GM21367 (cell line): ENCODE results near the gene VPS33B.
"Not testable (repeated sequence)": the region's sequence is repeated elsewhere in the genome, so short reads cannot be mapped to it uniquely, and the experiment has no call there.

Experiments used
- ATAC-seq: cut with Tn5 transposase; IDR thresholded peaks from one replicate; pipeline ENCODE4 v1.9.1; 2021; ENCODE audit not compliant: unreplicated experiment

The VPS33B gene

DNA sequence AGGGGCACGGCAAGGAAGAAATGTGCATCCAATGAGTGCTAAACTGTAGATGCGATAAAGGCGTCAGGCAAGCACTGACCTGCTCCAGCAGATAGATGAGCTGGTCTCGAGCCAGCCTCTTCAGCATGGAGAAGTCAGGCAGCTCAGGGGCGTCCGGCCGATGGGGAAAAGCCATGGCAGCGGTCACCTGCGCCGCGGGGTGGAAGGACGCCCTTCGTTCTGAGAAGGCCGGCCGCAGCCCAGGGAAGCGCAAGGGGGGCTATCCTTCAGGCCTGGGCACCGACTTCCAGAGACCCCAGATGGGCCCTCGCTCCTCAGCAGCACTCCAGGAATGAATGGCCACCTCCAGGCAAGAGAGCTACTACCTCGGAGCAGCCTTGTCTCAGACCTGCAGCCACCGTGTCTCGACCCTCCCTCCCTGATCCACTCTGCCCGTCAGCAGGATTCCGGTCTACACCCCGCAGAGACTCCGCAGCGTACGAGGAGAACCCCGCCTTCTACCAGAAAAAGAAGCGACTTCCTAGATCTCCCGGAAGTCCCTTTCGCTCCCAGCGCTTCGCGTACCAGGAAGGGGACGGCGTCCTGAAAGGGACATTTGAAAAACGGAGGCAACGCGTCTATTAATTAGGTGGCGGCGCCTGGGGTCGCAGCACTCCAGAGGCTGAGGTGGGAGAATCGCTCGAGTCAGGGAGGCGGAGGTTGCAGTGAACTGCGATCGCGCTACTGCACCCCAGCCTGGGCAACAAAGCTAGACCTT is at the start of gene VPS33B:
Gene VPS33B (minus strand): TSS at position 520 of the 757 bp plus-strand sequence. CDS start 345 bp downstream, at position 175.
- ATAC-seq: peak; percentile 65

DNA sequence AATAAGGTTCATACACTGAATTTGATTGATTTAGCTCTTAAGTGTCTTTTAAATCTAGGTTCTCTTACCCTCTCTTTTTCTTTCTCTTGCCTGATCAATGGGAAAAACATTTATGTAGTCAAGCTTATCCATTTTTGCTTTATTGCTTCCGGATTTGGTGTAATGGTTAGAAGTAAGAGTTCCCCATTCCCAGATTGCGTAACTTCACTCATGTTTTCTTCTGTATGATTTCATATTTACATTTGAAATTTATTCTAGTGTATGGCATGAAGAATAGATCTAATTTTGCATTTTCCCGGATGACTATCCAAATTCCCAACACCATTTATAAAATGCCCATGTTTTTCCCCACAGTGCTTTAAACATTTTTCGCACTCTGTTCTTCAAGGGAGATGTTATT is 49.8 kb upstream of the VPS33B start:
- ATAC-seq: no peak

DNA sequence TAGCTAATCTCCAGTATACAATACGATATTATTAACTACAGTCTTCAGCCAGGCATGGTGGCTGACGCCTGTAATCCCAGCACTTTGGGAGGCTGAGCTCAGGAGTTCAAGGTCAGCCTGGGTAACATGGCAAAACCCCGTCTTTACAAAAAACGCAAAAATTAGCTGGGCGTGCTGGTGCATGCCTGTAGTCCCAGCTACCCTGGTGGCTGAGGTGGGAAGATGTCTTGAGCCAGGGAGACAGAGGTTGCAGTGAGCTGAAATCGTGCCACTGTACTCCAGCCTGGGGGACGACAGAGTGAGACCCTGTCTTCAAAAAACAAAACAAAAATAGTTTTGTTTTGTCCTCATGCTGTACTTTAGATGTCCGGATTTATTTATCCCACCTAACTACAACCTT is 48.5 kb upstream of the VPS33B start:
- ATAC-seq: no peak

DNA sequence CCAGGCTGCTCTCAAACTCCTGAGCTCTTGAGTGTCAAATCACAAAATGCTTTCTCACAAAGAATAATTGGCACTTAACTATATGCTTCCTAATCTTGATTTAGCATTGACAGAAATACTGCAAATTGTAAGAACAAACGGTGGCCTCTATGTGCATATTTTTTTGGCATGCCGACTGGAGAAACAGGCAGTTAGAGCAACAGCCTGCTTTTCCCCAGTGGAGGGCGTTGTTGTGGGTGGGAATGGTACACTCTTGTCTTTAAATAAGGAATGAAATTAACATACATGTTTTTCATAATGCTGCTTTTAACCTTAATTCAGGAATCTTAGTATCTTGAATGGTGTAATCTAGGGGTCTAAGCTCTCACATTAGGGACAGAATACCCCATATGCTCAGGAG is 46.6 kb upstream of the VPS33B start:
- ATAC-seq: no peak

DNA sequence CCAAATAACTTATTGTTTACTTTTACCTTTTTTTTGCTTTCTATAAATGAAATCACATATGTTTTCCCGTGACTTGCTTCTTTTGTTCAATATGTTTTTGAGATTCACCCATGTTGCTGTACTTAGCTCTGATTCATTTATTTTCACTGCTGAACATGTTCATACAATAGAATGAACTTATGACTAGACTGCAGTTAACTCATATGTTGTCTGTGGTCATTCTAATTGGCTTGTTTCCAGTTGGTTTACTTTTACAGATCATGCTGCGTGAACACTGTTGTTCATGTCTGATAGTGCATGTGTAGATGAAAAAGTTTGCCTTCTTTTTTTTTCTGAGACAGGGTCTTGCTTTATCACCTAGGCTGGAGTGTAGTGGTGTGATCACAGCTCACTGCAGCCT is 46.0 kb upstream of the VPS33B start:
- ATAC-seq: no peak

DNA sequence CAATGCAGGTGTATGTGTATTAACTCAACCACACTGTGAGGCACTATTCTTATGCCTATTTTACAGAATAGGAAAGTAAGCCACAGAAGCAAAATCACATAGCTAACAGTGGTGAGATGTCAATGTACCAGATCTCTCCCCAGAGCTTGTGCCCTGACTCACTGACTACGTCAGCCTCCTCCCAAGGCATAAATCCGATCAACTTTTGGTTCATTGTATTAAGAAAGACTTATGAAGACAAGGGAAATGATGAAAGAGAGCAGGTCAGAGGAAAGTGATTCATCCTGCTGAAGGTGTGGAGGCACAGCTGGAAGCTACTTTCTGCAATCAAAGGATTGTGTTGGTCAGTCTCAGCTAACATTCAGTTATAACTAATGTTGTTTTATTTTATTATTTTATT is 44.6 kb upstream of the VPS33B start:
- ATAC-seq: no peak

DNA sequence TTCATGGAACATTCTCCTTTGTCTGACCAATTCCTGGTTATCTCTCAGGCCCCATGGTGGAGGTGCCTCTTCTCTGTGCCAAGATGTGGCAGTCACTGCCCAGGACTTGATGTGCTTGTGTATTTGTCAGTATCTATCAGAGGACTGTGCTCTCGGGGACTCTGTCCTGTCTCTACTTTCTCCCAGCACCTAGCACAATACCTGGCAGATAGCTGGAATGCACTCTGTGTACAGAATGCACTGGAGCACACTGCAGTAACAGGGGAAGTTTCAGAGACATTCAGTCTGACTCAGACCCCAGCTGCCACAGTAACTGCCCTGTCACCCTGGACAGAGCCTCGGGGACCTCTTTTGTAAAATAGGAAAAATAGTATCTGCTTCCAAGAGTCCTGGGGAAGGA is 43.1 kb upstream of the VPS33B start:
- no peak for ATAC-seq

DNA sequence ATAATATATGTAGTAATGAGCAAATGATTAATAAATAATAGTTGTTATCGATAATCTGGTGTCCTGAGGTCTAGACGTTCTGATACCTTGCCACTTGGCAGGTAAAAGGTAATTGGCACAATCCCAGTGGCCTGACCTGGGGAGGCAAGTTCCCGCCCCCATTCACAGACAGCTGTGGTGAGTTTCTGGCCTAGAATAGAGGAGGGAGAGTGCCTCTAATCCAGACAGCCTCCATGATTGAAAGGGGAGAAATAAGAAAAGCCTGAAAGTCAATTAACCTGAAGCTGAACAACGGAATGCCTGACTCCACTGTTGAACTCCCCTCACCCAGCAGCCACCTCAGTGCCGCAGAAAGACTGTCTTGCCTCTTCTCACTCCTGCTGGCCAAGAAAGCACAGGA is 39.6 kb upstream of the VPS33B start:
- no peak for ATAC-seq

DNA sequence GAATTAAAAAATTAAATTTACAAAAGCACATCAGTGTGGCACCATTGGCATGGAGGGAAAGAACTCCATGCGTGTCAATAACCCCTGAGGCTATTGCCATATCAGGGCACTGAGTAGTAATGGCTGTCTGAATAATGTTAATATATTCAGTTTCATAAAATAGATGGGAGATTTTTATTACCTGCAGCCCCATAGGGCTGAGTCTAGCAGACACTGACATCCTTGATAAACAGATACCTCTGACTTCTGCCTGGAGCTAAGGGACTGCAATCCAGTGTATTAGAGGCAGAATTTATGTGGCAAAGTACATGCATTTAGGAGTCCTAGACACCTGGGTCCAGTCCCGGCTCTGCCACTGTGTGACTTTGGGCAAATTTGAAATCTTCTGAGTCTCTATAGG is 38.8 kb upstream of the VPS33B start:
- ATAC-seq: no peak

DNA sequence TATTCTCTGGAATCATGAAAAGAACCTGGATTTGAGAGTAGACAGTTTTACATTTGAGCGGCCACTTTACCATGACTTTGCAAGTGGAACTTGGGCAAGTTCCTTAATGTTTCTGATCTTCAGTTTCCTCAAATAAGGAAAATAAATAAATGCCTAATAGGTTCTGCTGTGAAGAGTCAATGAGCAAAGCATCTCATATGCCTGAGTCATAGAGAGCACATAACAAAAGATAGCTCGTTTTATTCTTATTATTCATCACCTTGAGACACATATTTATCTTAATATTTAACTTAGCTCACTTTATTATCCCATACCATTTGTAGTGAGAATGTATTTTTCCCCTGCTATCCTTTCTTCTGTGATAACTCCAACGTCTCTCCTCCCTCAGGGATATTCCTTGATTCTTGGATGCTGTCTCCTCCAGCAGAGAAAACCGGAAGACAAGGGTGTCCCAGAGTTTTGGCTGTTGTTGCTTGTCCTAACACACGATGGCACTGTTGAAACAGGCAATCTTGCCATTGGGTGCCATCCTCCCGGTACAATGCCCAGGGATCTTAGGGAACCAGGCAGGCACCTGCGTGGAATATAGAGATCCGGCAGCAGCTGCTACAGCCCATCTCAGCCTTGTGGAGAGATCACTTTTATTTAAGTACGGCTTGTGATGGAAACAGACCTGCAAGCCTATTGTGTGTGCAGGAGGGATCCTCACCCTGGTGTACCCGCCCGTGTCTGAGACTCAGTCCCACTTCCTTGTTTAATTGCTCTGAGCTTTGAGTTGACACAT is 33.3 kb upstream of the VPS33B start:
- peak; percentile 81 for ATAC-seq

DNA sequence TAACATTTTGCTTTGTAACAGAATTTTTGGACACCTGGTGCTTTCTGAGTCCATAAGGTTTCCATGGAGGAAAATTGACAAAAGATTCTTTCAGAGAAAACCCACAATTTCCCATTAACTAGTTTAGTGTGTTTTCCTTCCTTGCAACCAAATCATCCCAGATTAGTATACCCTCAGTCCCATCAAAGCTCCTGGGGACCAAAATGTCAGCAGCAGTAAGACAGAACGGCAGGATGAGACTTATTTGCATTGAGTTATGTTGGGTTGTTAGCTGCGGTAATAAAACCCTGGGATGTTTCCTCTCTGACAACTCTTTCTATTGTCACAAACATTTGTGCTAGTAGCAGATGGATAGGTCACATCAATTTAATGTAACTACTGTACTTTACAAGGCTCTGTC is 32.4 kb upstream of the VPS33B start:
- no peak for ATAC-seq

DNA sequence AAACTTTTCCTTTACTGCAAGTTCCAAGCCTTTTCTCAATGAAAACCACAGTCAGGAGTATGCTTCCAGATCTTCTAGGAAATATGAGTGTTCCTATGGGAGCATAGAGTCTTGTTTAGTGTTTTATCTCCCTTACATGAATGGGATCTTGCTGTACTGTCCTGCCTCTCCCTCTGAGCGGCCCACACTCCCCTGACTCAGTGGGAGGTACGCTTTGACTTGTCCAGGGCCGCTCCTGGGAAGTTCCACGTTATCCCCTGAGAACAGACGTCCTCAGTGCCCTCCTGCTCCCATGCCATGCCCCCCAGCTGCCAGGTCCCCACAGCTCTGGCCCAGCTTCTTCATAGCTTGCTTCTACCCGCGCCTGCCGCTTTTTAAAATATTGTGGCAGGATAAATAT is 28.9 kb upstream of the VPS33B start:
- ATAC-seq: no peak

DNA sequence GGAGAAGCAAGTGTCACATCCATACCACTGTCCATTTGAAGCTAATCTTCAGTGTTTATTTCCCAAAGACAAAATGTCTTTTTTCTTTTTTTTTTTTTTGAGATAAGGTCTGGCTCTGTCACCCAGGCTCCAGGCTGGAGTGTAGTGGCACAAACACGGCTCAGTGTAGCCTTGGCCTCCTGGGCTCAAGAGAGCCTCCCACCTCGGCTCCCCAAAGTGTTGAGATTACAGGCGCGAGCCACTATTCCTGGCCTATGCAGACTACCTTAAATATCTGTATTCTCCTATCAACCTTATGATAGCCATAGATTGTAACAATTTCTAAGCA is 27.7 kb upstream of the VPS33B start:
- peak; percentile 28 for ATAC-seq

DNA sequence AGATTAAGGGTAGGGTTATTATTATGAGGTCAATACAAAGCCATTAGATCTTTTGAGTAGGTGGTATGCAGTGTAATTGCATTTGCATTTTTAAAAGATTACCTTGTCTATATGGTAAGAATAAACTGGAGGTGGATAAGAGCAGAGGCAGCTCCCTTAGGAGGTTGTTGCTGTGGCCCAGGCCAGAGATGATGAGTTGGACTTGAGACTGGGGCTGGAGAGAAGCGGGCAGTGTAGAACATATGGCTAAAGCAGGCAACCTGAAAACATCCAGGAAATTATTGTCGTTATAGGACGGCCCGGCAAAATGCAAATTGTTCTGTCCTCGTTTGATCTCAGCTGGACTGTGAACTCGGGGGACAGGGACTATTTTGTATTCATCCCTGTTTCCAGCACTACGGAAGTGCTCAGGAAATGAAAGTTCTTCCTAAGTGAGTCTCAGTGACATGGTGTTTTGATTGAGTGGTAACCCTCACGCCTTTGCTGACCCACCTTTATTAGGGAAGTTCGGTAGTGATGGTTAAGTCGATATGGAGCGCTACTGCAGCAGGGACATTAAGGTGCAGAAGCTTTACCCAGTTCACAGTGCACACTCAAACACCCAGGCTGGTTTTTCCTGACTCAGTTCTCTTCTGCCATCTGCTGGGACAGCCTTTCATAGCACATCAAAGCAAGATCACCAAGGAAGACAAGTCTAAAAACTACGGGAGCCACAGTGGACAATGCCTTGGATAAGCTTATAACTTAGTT is 27.2 kb upstream of the VPS33B start:
- ATAC-seq: peak; percentile 96

DNA sequence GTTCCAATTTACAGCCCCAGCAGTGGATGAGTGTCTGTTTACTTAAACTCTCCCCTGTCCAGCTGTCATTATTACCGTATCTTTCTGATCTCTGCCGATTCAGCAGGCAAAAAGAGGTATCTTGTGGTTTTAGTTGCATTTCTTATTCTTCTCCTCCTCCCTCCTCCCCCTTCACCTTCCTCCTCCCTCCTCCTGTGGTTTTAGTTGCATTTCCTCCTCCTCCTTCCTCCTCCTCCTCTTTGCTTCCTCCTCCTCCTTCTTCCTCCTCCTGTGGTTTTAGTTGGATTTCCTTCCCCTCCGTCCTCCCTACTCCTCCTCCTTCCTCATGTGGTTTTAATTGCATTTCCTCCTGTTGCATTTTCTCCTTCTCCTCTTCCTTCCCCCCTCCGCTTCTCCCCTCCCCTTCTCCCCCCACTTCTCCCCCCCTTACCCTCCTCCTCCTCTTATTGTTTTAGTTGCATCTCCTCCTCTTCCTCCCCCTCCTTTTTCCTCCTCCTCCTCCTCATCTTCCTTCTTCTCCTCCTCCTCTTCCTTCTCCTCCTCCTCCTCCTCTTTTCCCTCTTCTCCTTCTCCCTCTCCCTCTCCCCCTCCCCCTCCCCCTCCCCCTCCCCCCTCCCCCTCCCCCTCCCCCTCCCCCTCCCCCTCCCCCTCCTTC is 25.3 kb upstream of the VPS33B start:
- no peak for ATAC-seq

DNA sequence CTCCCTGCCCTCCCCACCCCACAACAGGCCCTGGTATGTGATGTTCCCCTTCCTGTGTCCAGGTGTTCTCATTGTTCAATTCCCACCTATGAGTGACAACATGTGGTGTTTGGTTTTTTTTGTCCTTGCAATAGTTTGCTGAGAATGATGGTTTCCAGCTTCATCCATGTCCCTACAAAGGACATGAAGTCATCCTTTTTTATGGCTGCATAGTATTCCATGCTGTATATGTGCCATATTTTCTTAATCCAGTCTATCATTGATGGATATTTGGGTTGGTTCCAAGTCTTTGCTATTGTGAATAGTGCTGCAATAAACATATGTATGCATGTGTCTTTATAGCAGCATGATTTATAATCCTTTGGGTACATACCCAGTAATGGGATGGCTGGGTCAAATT is 23.7 kb upstream of the VPS33B start:
- ATAC-seq: not testable (repeated sequence)

DNA sequence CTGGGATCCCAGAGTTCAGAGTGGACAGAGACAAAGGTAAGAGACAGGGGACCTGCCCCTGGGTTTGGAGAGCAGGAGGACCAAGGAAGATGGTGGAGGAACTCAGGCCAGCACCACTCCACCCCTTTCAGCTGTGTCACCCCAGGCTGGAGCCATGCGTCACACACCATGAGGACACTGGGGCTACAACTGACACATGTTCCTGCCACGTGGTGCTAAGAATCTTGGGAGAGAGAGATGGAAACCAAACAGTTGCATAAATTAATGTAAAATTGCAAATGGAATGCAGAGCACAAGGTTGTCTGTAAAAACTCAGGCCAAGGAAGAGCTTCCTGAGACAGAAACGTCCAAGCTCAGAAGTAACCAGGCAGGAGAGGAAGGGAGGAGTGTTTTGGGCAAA is 22.7 kb upstream of the VPS33B start:
- no peak for ATAC-seq

DNA sequence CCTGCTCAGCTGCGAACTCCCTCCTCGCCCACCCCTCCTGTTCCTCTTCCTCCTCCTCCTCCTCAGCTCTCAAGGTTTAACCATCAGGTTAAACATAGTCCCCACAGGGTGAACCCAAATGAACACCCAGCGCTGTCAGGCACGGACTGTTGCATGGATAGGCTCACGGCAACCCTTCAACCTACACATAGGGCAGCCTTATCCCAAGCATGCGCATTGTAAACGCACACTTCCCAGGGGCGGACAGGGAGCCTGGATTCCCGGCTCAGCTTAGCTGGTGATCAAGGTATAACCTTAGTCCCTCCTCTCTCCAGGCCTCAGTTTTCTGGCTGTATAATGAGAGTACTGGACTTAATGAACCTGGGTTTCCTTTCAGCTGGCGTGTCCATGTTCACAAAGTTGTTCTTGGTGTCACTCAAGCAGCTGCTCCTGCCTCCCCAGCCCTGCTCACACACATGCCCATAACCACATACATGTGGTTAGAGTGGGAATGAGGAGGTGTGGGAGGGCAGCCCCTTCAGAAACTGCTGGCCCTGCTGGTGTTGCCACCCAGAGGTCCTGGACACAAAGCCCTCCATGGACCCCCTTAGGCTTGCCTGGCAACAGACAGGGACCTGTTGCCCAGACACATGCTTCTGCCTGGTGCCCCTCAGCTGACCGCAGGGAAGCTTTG is 20.9 kb upstream of the VPS33B start:
- ATAC-seq: no peak

DNA sequence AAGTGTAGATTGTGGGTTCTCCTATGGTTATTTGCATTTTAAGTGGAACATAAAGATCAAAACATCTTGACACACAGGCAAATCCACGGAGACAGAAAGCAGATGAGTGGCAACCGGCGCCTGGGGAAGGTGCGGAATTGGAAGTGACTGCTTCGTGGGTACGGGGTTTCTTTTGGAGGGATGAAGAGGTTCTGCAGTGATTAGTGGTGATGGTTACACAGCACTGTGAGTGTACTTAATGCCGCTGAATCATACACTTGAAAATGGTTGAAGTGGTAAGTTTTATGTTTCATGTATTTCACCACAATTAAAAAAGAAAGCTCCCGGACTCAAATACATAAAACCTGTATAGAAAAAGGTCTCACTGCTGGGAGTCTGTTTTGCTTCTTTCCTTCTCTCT is 18.5 kb upstream of the VPS33B start:
- no peak for ATAC-seq

DNA sequence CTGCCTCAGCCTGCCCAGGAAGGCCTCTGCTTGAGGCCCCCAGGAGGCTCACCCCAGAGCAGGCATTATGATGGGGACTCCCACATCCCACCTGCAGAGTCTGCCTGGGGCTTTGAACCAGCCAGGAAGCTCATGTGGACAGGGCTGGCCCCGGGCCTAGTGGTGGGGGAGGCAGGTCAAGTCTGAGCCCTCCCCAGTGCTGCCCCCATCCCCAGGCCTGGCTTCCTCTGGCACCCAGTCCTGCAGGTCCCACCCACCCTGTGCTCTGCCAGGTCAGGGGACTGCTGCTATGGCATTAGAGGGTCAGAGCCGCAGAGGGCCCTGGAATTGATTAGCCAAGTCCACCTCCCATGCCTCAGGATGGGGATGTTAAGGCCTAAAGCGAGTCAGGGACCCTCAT is 17.6 kb upstream of the VPS33B start:
- ATAC-seq: no peak
